HL-60 (cell line): ENCODE measurements around the gene RALA.

Source experiments
- DNase-seq, 2 experiments: peaks; one replicate each; pipeline ENCODE4 v3.0.0-alpha.2; 2010 to 2020; ENCODE audit warnings: low read depth in 1 of 2, low spot score in 1 of 2
- H3K27ac ChIP-seq: fragments of 250-450 bp; sonication (Bioruptor Pico); replicated peaks from 2 replicates; pipeline ENCODE4 v1.5.1; 2020; ENCODE audit warnings: mild to moderate bottlenecking, moderate library complexity
- H3K27me3 ChIP-seq: fragments of 250-450 bp; sonication (Bioruptor Pico); 2 replicates; pipeline ENCODE4 v1.5.1; 2021; ENCODE audit warnings: mild to moderate bottlenecking, moderate library complexity; ENCODE audit not compliant: insufficient read depth, poor library complexity, severe bottlenecking
- H3K4me3 ChIP-seq: replicated peaks from 2 replicates; pipeline ENCODE4 v1.5.1; 2011; ENCODE audit warnings: mild to moderate bottlenecking, control low read depth, low read length; ENCODE audit not compliant: insufficient read depth
- CTCF ChIP-seq: IDR thresholded peaks from one replicate; pipeline ENCODE4 v1.5.1; 2011; ENCODE audit warnings: low read length, control low read depth, inconsistent platforms; ENCODE audit not compliant: insufficient read depth
- GABPA ChIP-seq: IDR thresholded peaks from 2 replicates; pipeline ENCODE4 v1.6.1; 2012; ENCODE audit warnings: low read depth
- POLR2AphosphoS5 ChIP-seq: IDR thresholded peaks from 2 replicates; pipeline ENCODE4 v1.6.1; 2012; ENCODE audit warnings: low read depth
- REST ChIP-seq: IDR thresholded peaks from 2 replicates; pipeline ENCODE4 v1.6.1; 2012; ENCODE audit warnings: low read depth; ENCODE audit not compliant: insufficient replicate concordance
- SPI1 ChIP-seq: IDR thresholded peaks from 2 replicates; pipeline ENCODE4 v1.6.1; 2012; ENCODE audit warnings: low read depth, mild to moderate bottlenecking, borderline replicate concordance

The RALA gene

DNA sequence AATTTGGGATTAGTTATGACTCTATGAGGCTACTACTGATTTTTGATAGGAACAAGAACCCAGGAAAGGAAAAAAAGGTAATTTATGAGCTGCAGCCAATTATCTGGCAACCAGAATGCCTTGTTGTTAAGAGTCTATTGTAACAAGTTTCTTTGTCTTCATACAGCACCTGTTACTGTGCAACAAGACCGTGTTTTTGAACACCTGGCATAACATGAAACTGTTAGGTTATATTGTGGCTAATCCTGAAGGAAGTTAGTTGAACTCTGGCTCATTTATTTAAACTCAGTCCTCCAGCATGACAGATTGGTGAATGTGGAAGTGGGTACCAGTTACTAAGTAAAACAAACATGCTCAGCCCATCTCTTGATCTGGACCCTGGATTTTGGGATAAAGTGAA lies 33.0 kb downstream of the RALA start:
- TF ChIP-seq SPI1 (no peak), POLR2AphosphoS5 (no peak), GABPA (no peak)
- DNase-seq, result no peak
- H3K27me3 ChIP-seq, result no peaks in the 10 kb centered on the region
- H3K4me3 ChIP-seq, result no peak overlapping the region
- no peak overlapping the region for H3K27ac ChIP-seq

DNA sequence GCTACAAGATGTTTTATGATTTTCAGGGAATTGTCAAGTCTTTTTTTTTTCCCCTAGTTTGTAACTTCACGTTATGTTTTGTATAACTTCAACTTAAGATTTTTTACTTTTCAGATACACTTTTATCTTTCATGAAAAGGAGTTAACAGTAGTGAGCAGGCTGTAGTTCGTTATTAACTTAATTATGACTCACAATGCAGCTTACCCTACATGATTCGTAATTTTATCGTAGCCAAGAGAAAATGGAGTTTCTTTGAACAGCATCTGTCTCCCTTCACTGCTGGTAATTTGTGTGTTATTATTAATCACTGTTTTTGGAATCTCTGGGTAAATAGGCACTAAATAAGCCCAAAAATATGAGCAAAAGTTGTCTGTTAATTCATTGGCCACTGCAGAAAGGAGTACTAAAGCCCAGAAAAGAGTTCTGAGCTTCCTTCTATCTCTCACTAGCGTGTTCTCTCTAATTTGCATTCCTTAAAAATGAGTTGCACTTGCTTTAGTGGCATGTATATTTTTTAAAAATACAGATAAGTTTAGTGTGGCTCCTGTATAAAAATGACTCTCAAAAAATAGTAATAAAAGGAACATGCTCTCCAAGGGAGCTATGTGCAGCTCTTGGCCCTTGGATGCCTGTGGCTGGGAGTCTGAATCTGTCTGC lies 36.1 kb downstream of the RALA start:
- Histone ChIP-seq H3K4me3 (no peak overlapping the region), H3K27ac (no peak overlapping the region), H3K27me3 (no peaks in the 10 kb centered on the region)
- no peak for DNase-seq
- TF ChIP-seq SPI1 (no peak), CTCF (no peak), GABPA (no peak), REST (no peak), POLR2AphosphoS5 (no peak)

GRCh38 chr7:39661960-39662359 lies 38.6 kb downstream of the RALA start:
- Histone ChIP-seq H3K27ac (no peak overlapping the region), H3K4me3 (no peak overlapping the region), H3K27me3 (no peaks in the 10 kb centered on the region)
- no peak for TF ChIP-seq GABPA
- no peak for DNase-seq

- no peak for DNase-seq
- no peak overlapping the region for H3K27ac ChIP-seq
- no peak for TF ChIP-seq CTCF
- TF ChIP-seq GABPA, result no peak
- no peak for TF ChIP-seq REST
- TF ChIP-seq POLR2AphosphoS5, result no peak
- no peak for TF ChIP-seq SPI1
- no peak overlapping the region for H3K4me3 ChIP-seq
- no peaks in the 10 kb centered on the region for H3K27me3 ChIP-seq
Observed at GRCh38 chr7:39663263-39663662, 39.9 kb downstream of the RALA start.

- Histone ChIP-seq H3K27me3 (no peaks in the 10 kb centered on the region), H3K4me3 (no peak overlapping the region), H3K27ac (no peak overlapping the region)
- TF ChIP-seq REST (no peak), GABPA (no peak), CTCF (no peak), POLR2AphosphoS5 (no peak), SPI1 (no peak)
- no peak for DNase-seq
Observed at GRCh38 chr7:39664057-39664456, 40.7 kb downstream of the RALA start.
